ENCODE data around the gene WEE2. TPM values are rescaled to one million over a fixed set of nuclear protein-coding genes. Genes with fewer than 3 reads are reported as not detected.

Gene WEE2
- total and polyA plus RNA-seq, 2 donors from 2014 or later = 0.06 to 0.13 TPM

DNA sequence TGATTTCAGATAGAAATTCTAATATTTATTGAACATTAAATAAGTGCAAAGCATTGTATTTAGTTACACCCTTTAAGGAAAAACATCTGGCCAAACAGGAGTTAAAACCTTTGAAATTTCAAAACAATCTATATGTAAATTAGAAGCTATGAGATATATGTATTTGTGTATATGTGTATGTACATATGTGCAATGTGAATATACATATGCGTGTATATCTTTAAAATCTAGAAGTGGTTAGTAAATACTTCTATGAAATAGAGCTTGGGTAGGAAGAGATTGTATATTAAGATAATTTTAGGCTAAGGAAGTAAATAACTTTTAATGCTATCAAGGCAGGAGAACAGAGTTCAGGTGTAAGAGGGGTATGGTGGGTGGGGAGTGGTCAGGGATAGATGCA lies 9.3 kb downstream of the WEE2 start:
- FAIRE-seq = no peak
- H3K9me3 ChIP-seq (ENCODE audit: control insufficient read depth in 2 of 3, insufficient read depth in 1 of 3, low read length in 3 of 3) = no peaks in the 10 kb centered on the region
- no peak for DNase-seq
- H3K9ac ChIP-seq (ENCODE audit: low read length in 3 of 3) = no peak overlapping the region
- H3K4me1 ChIP-seq (ENCODE audit: control insufficient read depth in 2 of 3, insufficient read depth in 2 of 3, low read depth in 1 of 3, low read length in 3 of 3) = peaks cover 0 to 8% (median 0%) of the 10 kb centered on the region in 3 donors
- intact Hi-C loops (cut with DNase I) = no loop called here
- H3K27ac ChIP-seq (ENCODE audit: low read depth in 2 of 2, low read length in 2 of 2) = no peak overlapping the region
- H3K36me3 ChIP-seq (ENCODE audit: control insufficient read depth in 2 of 3, insufficient read depth in 3 of 3, low read length in 3 of 3) = peaks cover 0 to 2% (median 0%) of the 10 kb centered on the region in 3 donors
- no peaks in the 10 kb centered on the region for H3K27me3 ChIP-seq (ENCODE audit: control insufficient read depth, insufficient read depth, low read length)
- H3K4me3 ChIP-seq (ENCODE audit: low read length in 3 of 3) = no peak overlapping the region
- TF ChIP-seq, protein P1, sequence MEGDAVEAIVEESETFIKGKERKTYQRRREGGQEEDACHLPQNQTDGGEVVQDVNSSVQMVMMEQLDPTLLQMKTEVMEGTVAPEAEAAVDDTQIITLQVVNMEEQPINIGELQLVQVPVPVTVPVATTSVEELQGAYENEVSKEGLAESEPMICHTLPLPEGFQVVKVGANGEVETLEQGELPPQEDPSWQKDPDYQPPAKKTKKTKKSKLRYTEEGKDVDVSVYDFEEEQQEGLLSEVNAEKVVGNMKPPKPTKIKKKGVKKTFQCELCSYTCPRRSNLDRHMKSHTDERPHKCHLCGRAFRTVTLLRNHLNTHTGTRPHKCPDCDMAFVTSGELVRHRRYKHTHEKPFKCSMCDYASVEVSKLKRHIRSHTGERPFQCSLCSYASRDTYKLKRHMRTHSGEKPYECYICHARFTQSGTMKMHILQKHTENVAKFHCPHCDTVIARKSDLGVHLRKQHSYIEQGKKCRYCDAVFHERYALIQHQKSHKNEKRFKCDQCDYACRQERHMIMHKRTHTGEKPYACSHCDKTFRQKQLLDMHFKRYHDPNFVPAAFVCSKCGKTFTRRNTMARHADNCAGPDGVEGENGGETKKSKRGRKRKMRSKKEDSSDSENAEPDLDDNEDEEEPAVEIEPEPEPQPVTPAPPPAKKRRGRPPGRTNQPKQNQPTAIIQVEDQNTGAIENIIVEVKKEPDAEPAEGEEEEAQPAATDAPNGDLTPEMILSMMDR (IDR thresholded peaks at IDR 0.05; ENCODE audit: borderline replicate concordance, extremely low read depth, insufficient read depth) = no peak

DNA sequence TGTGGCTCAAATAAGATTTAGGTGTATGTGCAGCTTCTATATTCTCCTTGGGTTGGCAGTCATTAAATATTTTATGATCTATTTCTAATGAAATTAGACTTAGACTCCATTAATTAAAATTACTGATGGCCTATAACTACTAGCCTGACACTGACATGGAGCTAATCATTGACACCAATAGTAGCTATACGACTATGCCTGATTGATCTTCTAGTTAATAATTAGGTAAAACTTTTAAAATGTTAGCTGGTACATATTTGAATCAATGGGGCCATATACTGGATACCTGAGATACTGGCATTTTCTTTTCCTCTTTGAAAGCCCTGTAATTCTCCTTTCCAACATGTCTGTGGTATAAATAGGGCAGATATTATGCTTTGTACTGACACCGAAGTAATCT lies 14.4 kb downstream of the WEE2 start:
- no peak for FAIRE-seq
- Histone ChIP-seq H3K9ac (ENCODE audit: low read length in 3 of 3) (no peak overlapping the region), H3K27ac (ENCODE audit: low read depth in 2 of 2, low read length in 2 of 2) (no peak overlapping the region), H3K4me1 (ENCODE audit: control insufficient read depth in 2 of 3, insufficient read depth in 2 of 3, low read depth in 1 of 3, low read length in 3 of 3) (peaks cover 0 to 3% (median 0%) of the 10 kb centered on the region in 3 donors), H3K27me3 (ENCODE audit: control insufficient read depth, insufficient read depth, low read length) (no peaks in the 10 kb centered on the region), H3K4me3 (ENCODE audit: low read length in 3 of 3) (no peak overlapping the region), H3K36me3 (ENCODE audit: control insufficient read depth in 2 of 3, insufficient read depth in 3 of 3, low read length in 3 of 3) (peaks cover 0 to 2% (median 0%) of the 10 kb centered on the region in 3 donors), H3K9me3 (ENCODE audit: control insufficient read depth in 2 of 3, insufficient read depth in 1 of 3, low read length in 3 of 3) (no peaks in the 10 kb centered on the region)
- intact Hi-C loops (cut with DNase I) = no loop called here
- DNase-seq = no peak
- TF ChIP-seq, protein P1 (IDR thresholded peaks at IDR 0.05; ENCODE audit: borderline replicate concordance, extremely low read depth, insufficient read depth) = no peak

DNA sequence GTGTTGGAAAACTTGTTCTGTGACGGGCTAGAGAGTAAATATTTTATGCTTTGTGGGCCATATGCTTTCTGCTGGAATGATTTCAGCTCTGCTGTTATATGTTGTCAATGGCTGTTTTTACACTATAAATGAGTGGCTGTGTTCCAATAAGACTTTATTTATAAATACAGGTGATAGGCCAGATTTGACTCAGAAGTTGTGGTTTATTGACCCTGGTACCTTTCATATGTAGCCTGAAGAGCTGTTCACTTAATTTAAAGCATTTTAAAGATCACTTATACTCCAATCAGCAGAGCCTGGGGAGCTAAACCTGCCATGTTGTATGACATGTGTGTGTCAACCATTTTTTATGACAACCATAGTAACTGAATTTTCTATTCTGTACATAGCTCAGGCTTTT lies 20.9 kb downstream of the WEE2 start:
- Histone ChIP-seq H3K27me3 (ENCODE audit: control insufficient read depth, insufficient read depth, low read length) (no peaks in the 10 kb centered on the region), H3K4me1 (ENCODE audit: control insufficient read depth in 2 of 3, insufficient read depth in 2 of 3, low read depth in 1 of 3, low read length in 3 of 3) (no peaks in the 10 kb centered on the region), H3K27ac (ENCODE audit: low read depth in 2 of 2, low read length in 2 of 2) (no peak overlapping the region), H3K4me3 (ENCODE audit: low read length in 3 of 3) (no peak overlapping the region), H3K9ac (ENCODE audit: low read length in 3 of 3) (no peak overlapping the region), H3K36me3 (ENCODE audit: control insufficient read depth in 2 of 3, insufficient read depth in 3 of 3, low read length in 3 of 3) (no peaks in the 10 kb centered on the region), H3K9me3 (ENCODE audit: control insufficient read depth in 2 of 3, insufficient read depth in 1 of 3, low read length in 3 of 3) (no peaks in the 10 kb centered on the region)
- TF ChIP-seq, protein P1 (IDR thresholded peaks at IDR 0.05; ENCODE audit: borderline replicate concordance, extremely low read depth, insufficient read depth) = no peak
- DNase-seq = no peak
- intact Hi-C loops (cut with DNase I) = no loop called here
- FAIRE-seq = no peak
